HepG2 (cell line): ENCODE measurements around the gene UBTF. TPM values are rescaled to one million over a fixed set of nuclear protein-coding genes. Genes with fewer than 3 reads are reported as not detected.

Source experiments
- AKNA ChIP-seq: sonication (generic); formaldehyde crosslinking; IDR thresholded peaks from 2 replicates; pipeline ENCODE4 v1.4.0; 2020; ENCODE audit warnings: missing genetic modification reagents, borderline replicate concordance
- ATF7-NPFF ChIP-seq: sonication (generic); formaldehyde crosslinking; IDR thresholded peaks from 2 replicates; pipeline ENCODE4 v1.8.1; 2023; ENCODE audit warnings: mild to moderate bottlenecking, low read depth, missing genetic modification reagents, moderate library complexity
- FOXO4 ChIP-seq: sonication (generic); formaldehyde crosslinking; conservative IDR thresholded peaks from 2 replicates; pipeline ENCODE4 v1.8.1; 2023; ENCODE audit warnings: missing genetic modification reagents
- GABPA ChIP-seq, 2 experiments: IDR thresholded peaks; 2 replicates each; pipeline ENCODE4 v1.6.1; 2011 to 2016; ENCODE audit warnings: low read depth in 2 of 2, low read length in 1 of 2, missing biosample characterization in 1 of 2, missing genetic modification characterization in 1 of 2
- IRX3 ChIP-seq: sonication (generic); formaldehyde crosslinking; IDR thresholded peaks from 2 replicates; pipeline ENCODE4 v1.8.1; 2023; ENCODE audit warnings: mild to moderate bottlenecking, low read depth, missing genetic modification reagents, borderline replicate concordance
- KDM3A ChIP-seq: IDR thresholded peaks from 2 replicates; pipeline ENCODE4 v1.6.1; 2018; ENCODE audit warnings: low read depth, missing compliant biosample characterization
- PAX8 ChIP-seq: sonication (generic); formaldehyde crosslinking; IDR thresholded peaks from 2 replicates; pipeline ENCODE4 v1.8.0; 2022; ENCODE audit warnings: mild to moderate bottlenecking, missing genetic modification reagents, borderline replicate concordance
- ZNF121 ChIP-seq: sonication (generic); formaldehyde crosslinking; IDR thresholded peaks from 2 replicates; pipeline ENCODE4 v1.5.0; 2020; ENCODE audit warnings: mild to moderate bottlenecking, missing genetic modification reagents
- ZNF451 ChIP-seq: sonication (generic); formaldehyde crosslinking; IDR thresholded peaks from 2 replicates; pipeline ENCODE4 v1.5.0; 2020; ENCODE audit warnings: mild to moderate bottlenecking, missing genetic modification reagents
- ZNF670 ChIP-seq: sonication (generic); formaldehyde crosslinking; IDR thresholded peaks from 2 replicates; pipeline ENCODE4 v1.8.0; 2022; ENCODE audit warnings: mild to moderate bottlenecking, missing genetic modification reagents, borderline replicate concordance
- ZNF768 ChIP-seq: sonication (generic); formaldehyde crosslinking; IDR thresholded peaks from 2 replicates; pipeline ENCODE4 v1.4.0; 2020; ENCODE audit warnings: missing genetic modification reagents
- ZNF839 ChIP-seq: sonication (generic); formaldehyde crosslinking; IDR thresholded peaks from 2 replicates; pipeline ENCODE4 v1.4.0; 2020; ENCODE audit warnings: missing genetic modification reagents, mild to moderate bottlenecking, borderline replicate concordance
- polyA plus RNA-seq, 8 experiments: library from polyadenylated mRNA; depleted of rRNA in 3 of 8; stranded (reverse) in 7 of 8; unstranded in 1 of 8; fragments of >200 nt; fragmentation: Illumina TruSeq in 4 of 8; extraction: Trizol in 4 of 8; gene quantifications; 2 replicates each; pipeline versions ENCODE4 v1.2.1 to v1.2.3, GENCODE V29; 2011 to 2016; ENCODE audit warnings: low read depth in 4 of 8, missing spikeins in 1 of 8, mixed read lengths in 1 of 8; ENCODE audit not compliant: insufficient read depth in 1 of 8
- total RNA-seq, 5 experiments: library from RNA; depleted of rRNA; stranded (reverse); fragments of >200 nt; fragmentation: Illumina TruSeq; extraction: Trizol; gene quantifications; 2 replicates each; pipeline ENCODE4 v1.2.3, GENCODE V29; 2016; ENCODE audit warnings: low read depth in 1 of 5
- TF ChIP-seq, protein P1 (sequence below): sonication (generic); formaldehyde crosslinking; IDR thresholded peaks from 2 replicates; pipeline ENCODE4 v1.5.1; 2020; ENCODE audit warnings: mild to moderate bottlenecking, missing genetic modification reagents
- TF ChIP-seq, protein P2 (sequence below): sonication (generic); formaldehyde crosslinking; IDR thresholded peaks from 2 replicates; pipeline ENCODE4 v1.8.0; 2022; ENCODE audit warnings: mild to moderate bottlenecking, missing genetic modification reagents, moderate library complexity
- TF ChIP-seq, protein P3 (sequence below): sonication (generic); formaldehyde crosslinking; IDR thresholded peaks from 2 replicates; pipeline ENCODE4 v1.8.1; 2023; ENCODE audit warnings: mild to moderate bottlenecking, missing genetic modification reagents

Gene UBTF
- total and polyA plus RNA-seq, 2 of the 13 experiments (the other 11 are each of a cell fraction or from before 2014, with no cell fraction given), result 15.2 to 60.9 TPM

DNA sequence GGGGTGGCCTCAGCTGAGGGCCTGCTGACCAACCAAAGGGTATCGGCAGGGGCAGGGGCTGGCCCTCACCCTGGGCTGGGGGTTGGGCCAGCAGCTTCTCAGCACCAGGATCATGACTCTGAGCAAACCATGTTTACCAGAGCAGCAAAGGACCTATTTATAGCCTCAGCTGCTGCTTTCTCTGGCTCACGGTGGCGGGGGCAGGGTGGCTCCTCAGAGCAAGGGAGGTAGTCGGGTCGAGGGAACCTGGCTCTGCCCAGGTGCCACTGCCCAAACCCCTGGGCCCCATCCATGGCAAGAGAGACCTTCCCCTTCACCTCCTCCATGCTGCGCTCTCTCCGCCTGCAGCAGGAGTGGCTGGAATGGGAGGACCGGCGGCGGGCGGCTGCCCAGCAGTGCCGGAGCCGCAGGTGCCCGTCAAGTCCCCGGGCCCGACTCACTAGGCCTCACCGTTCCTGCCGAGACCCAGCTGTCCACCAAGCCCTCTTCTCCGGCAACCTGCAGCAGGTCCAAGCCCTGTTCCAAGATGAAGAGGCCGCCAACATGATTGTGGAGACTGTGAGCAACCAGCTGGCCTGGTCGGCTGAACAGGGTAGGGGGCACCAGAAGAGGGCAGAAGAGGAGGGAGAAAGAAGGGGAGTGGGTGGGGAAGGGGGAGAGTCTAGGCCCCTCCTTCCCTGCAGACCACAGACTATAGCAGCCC, 48.8 kb downstream of the UBTF start, which contains the start of gene ASB16 (continued):
- TF ChIP-seq AKNA (CRISPR knock-in tag), result no peak
- TF ChIP-seq IRX3, result no peak
- TF ChIP-seq, protein P1, sequence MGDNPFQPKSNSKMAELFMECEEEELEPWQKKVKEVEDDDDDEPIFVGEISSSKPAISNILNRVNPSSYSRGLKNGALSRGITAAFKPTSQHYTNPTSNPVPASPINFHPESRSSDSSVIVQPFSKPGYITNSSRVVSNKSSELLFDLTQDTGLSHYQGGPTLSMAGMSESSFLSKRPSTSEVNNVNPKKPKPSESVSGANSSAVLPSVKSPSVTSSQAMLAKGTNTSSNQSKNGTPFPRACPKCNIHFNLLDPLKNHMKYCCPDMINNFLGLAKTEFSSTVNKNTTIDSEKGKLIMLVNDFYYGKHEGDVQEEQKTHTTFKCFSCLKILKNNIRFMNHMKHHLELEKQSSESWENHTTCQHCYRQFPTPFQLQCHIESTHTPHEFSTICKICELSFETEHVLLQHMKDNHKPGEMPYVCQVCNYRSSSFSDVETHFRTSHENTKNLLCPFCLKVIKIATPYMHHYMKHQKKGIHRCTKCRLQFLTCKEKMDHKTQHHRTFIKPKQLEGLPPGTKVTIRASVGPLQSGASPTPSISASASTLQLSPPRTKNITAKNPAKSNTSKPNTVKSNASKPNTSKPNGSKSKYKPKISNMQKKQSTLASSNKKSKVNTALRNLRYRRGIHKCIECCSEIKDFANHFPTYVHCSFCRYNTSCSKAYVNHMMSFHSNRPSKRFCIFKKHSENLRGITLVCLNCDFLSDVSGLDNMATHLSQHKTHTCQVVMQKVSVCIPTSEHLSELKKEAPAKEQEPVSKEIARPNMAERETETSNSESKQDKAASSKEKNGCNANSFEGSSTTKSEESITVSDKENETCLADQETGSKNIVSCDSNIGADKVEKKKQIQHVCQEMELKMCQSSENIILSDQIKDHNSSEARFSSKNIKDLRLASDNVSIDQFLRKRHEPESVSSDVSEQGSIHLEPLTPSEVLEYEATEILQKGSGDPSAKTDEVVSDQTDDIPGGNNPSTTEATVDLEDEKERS (CRISPR knock-in tag), result no peak
- no peak for TF ChIP-seq FOXO4 (CRISPR knock-in tag)
- no peak for TF ChIP-seq KDM3A (CRISPR knock-in tag)
- no peak for TF ChIP-seq ATF7-NPFF (CRISPR knock-in tag)
- TF ChIP-seq ZNF839, result 0 out of 2 replicates have a peak, but pooled peaks have one; percentile 32
- TF ChIP-seq PAX8 (CRISPR knock-in tag), result 0 out of 2 replicates have a peak, but pooled peaks have one; percentile 70
- no peak for TF ChIP-seq GABPA (IDR thresholded peaks at IDR 0.05; ENCODE audit: low read depth, low read length)
- no peak for TF ChIP-seq GABPA (CRISPR knock-in tag; IDR thresholded peaks at IDR 0.05; ENCODE audit: low read depth)
- no peak; the same call in 1 of the 2 replicates for TF ChIP-seq ZNF768 (CRISPR knock-in tag)
- TF ChIP-seq ZNF451 (CRISPR knock-in tag), result 0 out of 2 replicates have a peak, but pooled peaks have one; percentile 14
- no peak for TF ChIP-seq ZNF121 (CRISPR knock-in tag)
- TF ChIP-seq, protein P2, sequence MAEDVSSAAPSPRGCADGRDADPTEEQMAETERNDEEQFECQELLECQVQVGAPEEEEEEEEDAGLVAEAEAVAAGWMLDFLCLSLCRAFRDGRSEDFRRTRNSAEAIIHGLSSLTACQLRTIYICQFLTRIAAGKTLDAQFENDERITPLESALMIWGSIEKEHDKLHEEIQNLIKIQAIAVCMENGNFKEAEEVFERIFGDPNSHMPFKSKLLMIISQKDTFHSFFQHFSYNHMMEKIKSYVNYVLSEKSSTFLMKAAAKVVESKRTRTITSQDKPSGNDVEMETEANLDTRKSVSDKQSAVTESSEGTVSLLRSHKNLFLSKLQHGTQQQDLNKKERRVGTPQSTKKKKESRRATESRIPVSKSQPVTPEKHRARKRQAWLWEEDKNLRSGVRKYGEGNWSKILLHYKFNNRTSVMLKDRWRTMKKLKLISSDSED (CRISPR knock-in tag), result no peak
- TF ChIP-seq, protein P3, sequence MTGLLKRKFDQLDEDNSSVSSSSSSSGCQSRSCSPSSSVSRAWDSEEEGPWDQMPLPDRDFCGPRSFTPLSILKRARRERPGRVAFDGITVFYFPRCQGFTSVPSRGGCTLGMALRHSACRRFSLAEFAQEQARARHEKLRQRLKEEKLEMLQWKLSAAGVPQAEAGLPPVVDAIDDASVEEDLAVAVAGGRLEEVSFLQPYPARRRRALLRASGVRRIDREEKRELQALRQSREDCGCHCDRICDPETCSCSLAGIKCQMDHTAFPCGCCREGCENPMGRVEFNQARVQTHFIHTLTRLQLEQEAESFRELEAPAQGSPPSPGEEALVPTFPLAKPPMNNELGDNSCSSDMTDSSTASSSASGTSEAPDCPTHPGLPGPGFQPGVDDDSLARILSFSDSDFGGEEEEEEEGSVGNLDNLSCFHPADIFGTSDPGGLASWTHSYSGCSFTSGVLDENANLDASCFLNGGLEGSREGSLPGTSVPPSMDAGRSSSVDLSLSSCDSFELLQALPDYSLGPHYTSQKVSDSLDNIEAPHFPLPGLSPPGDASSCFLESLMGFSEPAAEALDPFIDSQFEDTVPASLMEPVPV (CRISPR knock-in tag), result 0 out of 2 replicates have a peak, but pooled peaks have one; percentile 25
- no peak for TF ChIP-seq ZNF670 (CRISPR knock-in tag)
